GM12872 (cell line): ENCODE results near the gene MOSPD2.

Experiments used
- CTCF ChIP-seq: IDR thresholded peaks from 3 replicates; pipeline ENCODE4 v1.5.1; 2011; ENCODE audit warnings: low read depth, mild to moderate bottlenecking, low read length, moderate library complexity; ENCODE audit not compliant: insufficient read depth

MOSPD2 gene

GRCh38 chrX:14883826-14884225 lies 10.6 kb downstream of the MOSPD2 start:
- no peak for TF ChIP-seq CTCF

- no peak for TF ChIP-seq CTCF
Measured at GRCh38 chrX:14884714-14885113, 11.5 kb downstream of the MOSPD2 start.

- TF ChIP-seq CTCF = no peak
Measured at GRCh38 chrX:14886252-14886651, 13.0 kb downstream of the MOSPD2 start.

- TF ChIP-seq CTCF = no peak
Measured at GRCh38 chrX:14896273-14896672, 23.1 kb downstream of the MOSPD2 start.

- no peak for TF ChIP-seq CTCF
Measured at GRCh38 chrX:14897042-14897441, 23.8 kb downstream of the MOSPD2 start.

GRCh38 chrX:14899607-14900006 lies 26.4 kb downstream of the MOSPD2 start:
- no peak for TF ChIP-seq CTCF

GRCh38 chrX:14902537-14902936 lies 29.3 kb downstream of the MOSPD2 start:
- TF ChIP-seq CTCF = no peak

- TF ChIP-seq CTCF = no peak
Measured at GRCh38 chrX:14903891-14904290, 30.7 kb downstream of the MOSPD2 start.
